ENCODE data around the gene GJD3.

- TF ChIP-seq EZH2 (IDR thresholded peaks at IDR 0.05; ENCODE audit: low read depth, unreplicated experiment) (no peak), CREB1 (CRISPR knock-in tag; IDR thresholded peaks at IDR 0.05; ENCODE audit: low read depth) (no peak), POLR2AphosphoS5 (IDR thresholded peaks at IDR 0.05; ENCODE audit: low read depth) (no peak), CTCF (conservative IDR thresholded peaks at IDR 0.05; ENCODE audit: low read depth in 2 of 2) (no peak), EZH2phosphoT487 (IDR thresholded peaks at IDR 0.05; ENCODE audit: unreplicated experiment) (no peak), NANOG (IDR thresholded peaks at IDR 0.05; ENCODE audit: borderline replicate concordance) (no peak), JUNB (IDR thresholded peaks at IDR 0.05; ENCODE audit: unreplicated experiment) (no peak)
- TF ChIP-seq, protein P1, sequence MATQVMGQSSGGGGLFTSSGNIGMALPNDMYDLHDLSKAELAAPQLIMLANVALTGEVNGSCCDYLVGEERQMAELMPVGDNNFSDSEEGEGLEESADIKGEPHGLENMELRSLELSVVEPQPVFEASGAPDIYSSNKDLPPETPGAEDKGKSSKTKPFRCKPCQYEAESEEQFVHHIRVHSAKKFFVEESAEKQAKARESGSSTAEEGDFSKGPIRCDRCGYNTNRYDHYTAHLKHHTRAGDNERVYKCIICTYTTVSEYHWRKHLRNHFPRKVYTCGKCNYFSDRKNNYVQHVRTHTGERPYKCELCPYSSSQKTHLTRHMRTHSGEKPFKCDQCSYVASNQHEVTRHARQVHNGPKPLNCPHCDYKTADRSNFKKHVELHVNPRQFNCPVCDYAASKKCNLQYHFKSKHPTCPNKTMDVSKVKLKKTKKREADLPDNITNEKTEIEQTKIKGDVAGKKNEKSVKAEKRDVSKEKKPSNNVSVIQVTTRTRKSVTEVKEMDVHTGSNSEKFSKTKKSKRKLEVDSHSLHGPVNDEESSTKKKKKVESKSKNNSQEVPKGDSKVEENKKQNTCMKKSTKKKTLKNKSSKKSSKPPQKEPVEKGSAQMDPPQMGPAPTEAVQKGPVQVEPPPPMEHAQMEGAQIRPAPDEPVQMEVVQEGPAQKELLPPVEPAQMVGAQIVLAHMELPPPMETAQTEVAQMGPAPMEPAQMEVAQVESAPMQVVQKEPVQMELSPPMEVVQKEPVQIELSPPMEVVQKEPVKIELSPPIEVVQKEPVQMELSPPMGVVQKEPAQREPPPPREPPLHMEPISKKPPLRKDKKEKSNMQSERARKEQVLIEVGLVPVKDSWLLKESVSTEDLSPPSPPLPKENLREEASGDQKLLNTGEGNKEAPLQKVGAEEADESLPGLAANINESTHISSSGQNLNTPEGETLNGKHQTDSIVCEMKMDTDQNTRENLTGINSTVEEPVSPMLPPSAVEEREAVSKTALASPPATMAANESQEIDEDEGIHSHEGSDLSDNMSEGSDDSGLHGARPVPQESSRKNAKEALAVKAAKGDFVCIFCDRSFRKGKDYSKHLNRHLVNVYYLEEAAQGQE (IDR thresholded peaks at IDR 0.05; ENCODE audit: unreplicated experiment): no peak
- TF ChIP-seq, protein P2, sequence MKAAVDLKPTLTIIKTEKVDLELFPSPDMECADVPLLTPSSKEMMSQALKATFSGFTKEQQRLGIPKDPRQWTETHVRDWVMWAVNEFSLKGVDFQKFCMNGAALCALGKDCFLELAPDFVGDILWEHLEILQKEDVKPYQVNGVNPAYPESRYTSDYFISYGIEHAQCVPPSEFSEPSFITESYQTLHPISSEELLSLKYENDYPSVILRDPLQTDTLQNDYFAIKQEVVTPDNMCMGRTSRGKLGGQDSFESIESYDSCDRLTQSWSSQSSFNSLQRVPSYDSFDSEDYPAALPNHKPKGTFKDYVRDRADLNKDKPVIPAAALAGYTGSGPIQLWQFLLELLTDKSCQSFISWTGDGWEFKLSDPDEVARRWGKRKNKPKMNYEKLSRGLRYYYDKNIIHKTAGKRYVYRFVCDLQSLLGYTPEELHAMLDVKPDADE (IDR thresholded peaks at IDR 0.05): no peak
Observed at GRCh38 chr17:40315206-40315605, 49.3 kb downstream of the GJD3 start.

All from GM23338 (cell line).